ENCODE results near the gene HDAC4. TPM values are rescaled to one million over a fixed set of nuclear protein-coding genes. Genes with fewer than 3 reads are reported as not detected.
A peak's percentile ranks its signal among the peaks of the same experiment; 100 is the strongest.

HDAC4 gene
- total RNA-seq, 1 experiment from 2014 or later = 61.5 TPM

DNA sequence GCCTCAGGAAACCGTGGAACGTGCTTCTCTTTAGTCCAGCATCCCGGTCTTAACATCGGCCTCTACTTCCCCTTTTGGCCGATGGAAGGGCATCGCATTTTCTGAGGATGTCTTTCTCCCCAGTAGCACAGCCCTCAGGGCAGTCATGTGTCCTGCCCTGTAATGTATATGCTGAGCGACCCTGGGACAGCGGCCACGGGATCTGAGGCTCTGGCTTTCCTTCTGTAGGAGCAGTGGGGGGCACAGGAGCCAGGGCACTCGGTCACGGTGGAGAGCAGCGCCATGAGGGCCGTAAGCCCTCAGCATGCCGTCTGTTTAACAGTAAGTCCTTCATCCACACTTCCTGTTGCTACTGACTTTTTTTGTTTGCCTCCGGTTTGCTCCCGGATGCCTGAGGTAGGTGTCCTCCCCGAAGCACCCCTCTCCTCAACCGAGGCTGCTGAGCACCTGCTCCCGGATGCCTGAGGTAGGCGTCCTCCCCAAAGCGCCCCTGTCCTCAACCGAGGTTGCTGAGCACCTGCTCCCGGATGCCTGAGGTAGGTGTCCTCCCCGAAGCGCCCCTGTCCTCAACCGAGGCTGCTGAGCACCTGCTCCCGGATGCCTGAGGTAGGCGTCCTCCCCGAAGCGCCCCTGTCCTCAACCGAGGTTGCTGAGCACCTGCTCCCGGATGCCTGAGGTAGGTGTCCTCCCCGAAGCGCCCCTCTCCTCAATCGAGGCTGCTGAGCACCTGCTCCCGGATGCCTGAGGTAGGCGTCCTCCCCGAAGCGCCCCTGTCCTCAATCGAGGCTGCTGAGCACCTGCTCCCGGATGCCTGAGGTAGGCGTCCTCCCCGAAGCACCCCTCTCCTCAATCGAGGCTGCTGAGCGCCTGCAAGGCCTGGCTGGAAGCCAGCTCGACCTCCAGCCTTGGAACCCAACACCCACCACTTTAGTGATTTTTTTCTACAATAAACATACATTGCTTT lies 169.3 kb downstream of the HDAC4 start:
- no peaks in the 10 kb centered on the region for H3K27me3 ChIP-seq (ENCODE audit: insufficient read depth, low read depth)

DNA sequence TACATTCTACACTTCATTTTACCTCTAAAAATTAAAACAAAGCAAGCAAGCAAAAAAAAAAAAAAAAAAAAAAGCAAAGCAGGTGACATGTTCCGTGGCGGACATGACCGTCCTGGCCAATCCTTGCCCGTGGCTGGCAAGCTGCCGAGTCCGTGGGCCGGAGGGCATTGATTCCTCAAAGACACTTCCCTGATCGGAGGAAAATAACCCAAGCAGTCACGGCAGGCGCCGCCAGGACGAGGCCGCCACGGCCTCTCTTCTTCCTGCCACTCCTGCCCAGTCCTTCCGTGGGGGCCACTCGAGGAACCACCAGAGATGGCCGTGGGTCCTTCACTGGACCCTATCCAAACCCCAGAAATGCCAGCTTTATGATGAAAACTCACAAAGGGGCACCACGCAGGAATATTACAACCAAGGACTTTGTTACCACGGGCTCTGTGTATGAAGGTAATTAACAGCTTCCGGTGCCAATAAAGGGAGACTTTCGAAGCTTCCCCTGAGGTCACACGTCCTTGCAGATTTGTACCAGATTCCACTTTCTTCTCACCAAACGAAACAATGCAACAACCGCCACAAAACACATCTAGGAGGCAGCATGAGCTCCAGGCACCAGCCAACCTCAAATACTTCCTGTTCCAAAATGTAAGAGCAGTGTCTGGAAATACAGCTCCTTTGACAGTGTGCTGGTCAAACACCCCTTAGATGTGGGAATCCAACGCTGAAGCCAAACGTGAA lies 170.3 kb downstream of the HDAC4 start:
- H3K27me3 ChIP-seq (ENCODE audit: insufficient read depth, low read depth) = no peaks in the 10 kb centered on the region
- no peak overlapping the region for H2AFZ ChIP-seq
- no peaks in the 10 kb centered on the region for H3K9me2 ChIP-seq (ENCODE audit: insufficient read depth)
- no peaks in the 10 kb centered on the region for H3K4me1 ChIP-seq (replicated peaks; ENCODE audit: insufficient read depth)
- H4K20me1 ChIP-seq (ENCODE audit: insufficient read depth) = 0 out of 2 replicates have a peak, but pooled peaks cover 5% of the 10 kb centered on the region
- no TSS peak for BruUV-seq (replicated peaks)
- no peak overlapping the region for H3K27ac ChIP-seq
- H3K4me3 ChIP-seq = no peak overlapping the region
- no peaks in the 10 kb centered on the region for H3K79me2 ChIP-seq (ENCODE audit: low read depth)
- no peaks in the 10 kb centered on the region for H3F3A ChIP-seq (ENCODE audit: insufficient read depth, low read depth)
- POLR2A ChIA-PET (ENCODE audit: unreplicated experiment) = no interaction called here
- TF ChIP-seq EZH2 (IDR thresholded peaks at IDR 0.05; ENCODE audit: low read depth) = no peak
- TF ChIP-seq, protein P1, sequence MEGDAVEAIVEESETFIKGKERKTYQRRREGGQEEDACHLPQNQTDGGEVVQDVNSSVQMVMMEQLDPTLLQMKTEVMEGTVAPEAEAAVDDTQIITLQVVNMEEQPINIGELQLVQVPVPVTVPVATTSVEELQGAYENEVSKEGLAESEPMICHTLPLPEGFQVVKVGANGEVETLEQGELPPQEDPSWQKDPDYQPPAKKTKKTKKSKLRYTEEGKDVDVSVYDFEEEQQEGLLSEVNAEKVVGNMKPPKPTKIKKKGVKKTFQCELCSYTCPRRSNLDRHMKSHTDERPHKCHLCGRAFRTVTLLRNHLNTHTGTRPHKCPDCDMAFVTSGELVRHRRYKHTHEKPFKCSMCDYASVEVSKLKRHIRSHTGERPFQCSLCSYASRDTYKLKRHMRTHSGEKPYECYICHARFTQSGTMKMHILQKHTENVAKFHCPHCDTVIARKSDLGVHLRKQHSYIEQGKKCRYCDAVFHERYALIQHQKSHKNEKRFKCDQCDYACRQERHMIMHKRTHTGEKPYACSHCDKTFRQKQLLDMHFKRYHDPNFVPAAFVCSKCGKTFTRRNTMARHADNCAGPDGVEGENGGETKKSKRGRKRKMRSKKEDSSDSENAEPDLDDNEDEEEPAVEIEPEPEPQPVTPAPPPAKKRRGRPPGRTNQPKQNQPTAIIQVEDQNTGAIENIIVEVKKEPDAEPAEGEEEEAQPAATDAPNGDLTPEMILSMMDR (conservative IDR thresholded peaks at IDR 0.05) = no peak
- CTCF ChIA-PET = no interaction called here
- DNase-seq = no peak
- H3K9me3 ChIP-seq (ENCODE audit: insufficient read depth, low read depth) = no peaks in the 10 kb centered on the region
- no peak overlapping the region for H3K4me2 ChIP-seq
- intact Hi-C loops (cut with micrococcal nuclease; ENCODE audit: unreplicated experiment) = no loop called here
- H3K36me3 ChIP-seq (ENCODE audit: low read depth) = no peaks in the 10 kb centered on the region

More for the DNA sequence above, 169.3 kb downstream of the HDAC4 start:
- Histone ChIP-seq H3K27ac (no peak overlapping the region), H3K9me3 (ENCODE audit: insufficient read depth, low read depth) (no peaks in the 10 kb centered on the region), H3K4me3 (no peak overlapping the region), H3K79me2 (ENCODE audit: low read depth) (no peaks in the 10 kb centered on the region), H3K4me1 (replicated peaks; ENCODE audit: insufficient read depth) (no peaks in the 10 kb centered on the region), H2AFZ (no peak overlapping the region), H3K36me3 (ENCODE audit: low read depth) (no peaks in the 10 kb centered on the region), H3F3A (ENCODE audit: insufficient read depth, low read depth) (no peaks in the 10 kb centered on the region), H3K4me2 (no peak overlapping the region), H4K20me1 (ENCODE audit: insufficient read depth) (0 out of 2 replicates have a peak, but pooled peaks cover 5% of the 10 kb centered on the region), H3K9me2 (ENCODE audit: insufficient read depth) (no peaks in the 10 kb centered on the region)
- ChIA-PET POLR2A (ENCODE audit: unreplicated experiment) (no interaction called here), CTCF (interaction anchor here (0.8 kb wide), 1 partner anchor 43 kb away, joined by 4 read pairs; no protein-coding TSS in a partner anchor)
- peak in 1 of 2 experiments; percentile 6 for DNase-seq
- no TSS peak for BruUV-seq (replicated peaks)
- intact Hi-C loops (cut with micrococcal nuclease; ENCODE audit: unreplicated experiment) = no loop called here
- TF ChIP-seq EZH2 (IDR thresholded peaks at IDR 0.05; ENCODE audit: low read depth) = no peak

DNA sequence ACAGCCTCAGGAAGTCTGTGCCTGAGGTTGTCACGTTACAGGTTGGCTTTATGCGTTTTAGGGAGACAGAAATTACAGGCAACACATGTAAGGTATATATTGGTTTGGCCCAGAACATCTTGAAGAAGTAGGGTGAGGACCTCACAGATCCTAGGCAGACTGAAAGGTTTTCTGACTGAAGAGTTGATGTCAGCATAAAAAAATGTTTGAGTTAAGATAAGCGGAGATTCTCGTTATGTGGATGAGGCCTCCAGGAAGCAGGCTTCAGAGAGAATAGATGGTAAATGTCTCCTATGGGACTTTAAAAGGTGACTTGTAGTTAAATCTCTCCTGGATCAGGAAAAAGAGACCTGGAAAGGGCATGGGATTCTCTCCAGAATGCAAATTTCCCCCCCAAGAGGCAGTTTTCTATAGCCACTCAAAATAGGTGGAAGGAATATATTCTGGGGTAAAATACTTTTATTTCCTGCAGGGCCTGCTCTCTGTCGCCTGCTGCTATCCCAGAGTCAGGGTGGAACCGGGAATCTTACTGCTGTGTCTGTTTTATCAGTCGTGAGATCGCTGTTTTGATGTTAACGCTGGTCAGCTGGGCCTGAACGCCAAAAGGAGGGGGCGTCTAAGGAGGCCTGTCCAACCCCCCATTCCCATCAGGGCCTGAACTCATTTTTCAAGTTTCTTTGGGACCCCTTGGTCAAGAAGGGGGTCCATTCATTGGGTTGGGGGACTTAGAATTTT lies 171.1 kb downstream of the HDAC4 start:
- ChIA-PET POLR2A (ENCODE audit: unreplicated experiment) (no interaction called here), CTCF (no interaction called here)
- no TSS peak for BruUV-seq (replicated peaks)
- no peaks in the 10 kb centered on the region for H3F3A ChIP-seq (ENCODE audit: insufficient read depth, low read depth)
- H3K4me2 ChIP-seq = no peak overlapping the region
- no peaks in the 10 kb centered on the region for H3K4me1 ChIP-seq (replicated peaks; ENCODE audit: insufficient read depth)
- no peak overlapping the region for H3K4me3 ChIP-seq
- TF ChIP-seq, protein P1 (conservative IDR thresholded peaks at IDR 0.05) = no peak
- TF ChIP-seq EZH2 (IDR thresholded peaks at IDR 0.05; ENCODE audit: low read depth) = no peak
- no peak overlapping the region for H3K27ac ChIP-seq
- no peaks in the 10 kb centered on the region for H3K27me3 ChIP-seq (ENCODE audit: insufficient read depth, low read depth)
- H3K9me2 ChIP-seq (ENCODE audit: insufficient read depth) = no peaks in the 10 kb centered on the region
- H3K9me3 ChIP-seq (ENCODE audit: insufficient read depth, low read depth) = no peaks in the 10 kb centered on the region
- intact Hi-C loops (cut with micrococcal nuclease; ENCODE audit: unreplicated experiment) = no loop called here
- no peaks in the 10 kb centered on the region for H3K36me3 ChIP-seq (ENCODE audit: low read depth)
- H2AFZ ChIP-seq = no peak overlapping the region
- DNase-seq = peak in 1 of 2 experiments; percentile 10
- H4K20me1 ChIP-seq (ENCODE audit: insufficient read depth) = 0 out of 2 replicates have a peak, but pooled peaks cover 5% of the 10 kb centered on the region
- H3K79me2 ChIP-seq (ENCODE audit: low read depth) = no peaks in the 10 kb centered on the region
